RWPE2 (cell line): ENCODE data around the gene PROX2.

Source experiments
- ATAC-seq: fragments of 200-7000 bp; cut with Tn5 transposase; 3 replicates; pipeline ENCODE4 v1.9.1; 2021; ENCODE audit warnings: low read depth
- DNase-seq: peaks from one replicate; pipeline ENCODE4 v3.0.0-alpha.2; 2020; ENCODE audit warnings: low spot score
- H3K27ac ChIP-seq: fragments of 450-650 bp; 2 replicates; pipeline ENCODE4 v1.5.1; 2017; ENCODE audit warnings: mild to moderate bottlenecking; ENCODE audit not compliant: poor library complexity, severe bottlenecking
- H3K27me3 ChIP-seq: fragments of 250-450 bp; sonication (Bioruptor Pico); 2 replicates; pipeline ENCODE4 v1.5.1; 2021; ENCODE audit warnings: mild to moderate bottlenecking, moderate library complexity; ENCODE audit not compliant: insufficient read depth, poor library complexity, severe bottlenecking
- H3K36me3 ChIP-seq: fragments of 250-450 bp; sonication (Bioruptor Pico); 2 replicates; pipeline ENCODE4 v1.5.1; 2020; ENCODE audit warnings: low read depth, mild to moderate bottlenecking, moderate library complexity
- H3K4me1 ChIP-seq: fragments of 250-450 bp; sonication (Bioruptor Pico); 2 replicates; pipeline ENCODE4 v1.5.1; 2021; ENCODE audit warnings: mild to moderate bottlenecking, moderate library complexity; ENCODE audit not compliant: insufficient read depth, poor library complexity, severe bottlenecking
- H3K4me3 ChIP-seq: fragments of 250-450 bp; sonication (Bioruptor Pico); 2 replicates; pipeline ENCODE4 v1.5.1; 2021; ENCODE audit warnings: mild to moderate bottlenecking, moderate library complexity; ENCODE audit not compliant: severe bottlenecking
- H3K9me3 ChIP-seq: fragments of 250-450 bp; sonication (Bioruptor Pico); 2 replicates; pipeline ENCODE4 v1.5.1; 2021; ENCODE audit warnings: mild to moderate bottlenecking, moderate library complexity; ENCODE audit not compliant: severe bottlenecking
- CTCF ChIP-seq: fragments of 450-650 bp; IDR thresholded peaks from one replicate; pipeline ENCODE4 v1.5.1; 2017; ENCODE audit warnings: mild to moderate bottlenecking, moderate library complexity; ENCODE audit not compliant: poor library complexity, severe bottlenecking

PROX2 gene

GRCh38 chr14:74912801-74913200 lies 36.9 kb upstream of the PROX2 start:
- Histone ChIP-seq H3K27ac (no peak overlapping the region), H3K4me3 (no peak overlapping the region), H3K4me1 (no peaks in the 10 kb centered on the region), H3K36me3 (no peaks in the 10 kb centered on the region), H3K9me3 (no peaks in the 10 kb centered on the region), H3K27me3 (no peaks in the 10 kb centered on the region)
- DNase-seq (no peak), ATAC-seq (no peak)
- TF ChIP-seq CTCF = no peak

- no peaks in the 10 kb centered on the region for H3K4me1 ChIP-seq
- no peak overlapping the region for H3K27ac ChIP-seq
- no peaks in the 10 kb centered on the region for H3K9me3 ChIP-seq
- no peak for TF ChIP-seq CTCF
- no peak for ATAC-seq
- H3K4me3 ChIP-seq = no peak overlapping the region
- no peak for DNase-seq
- no peaks in the 10 kb centered on the region for H3K36me3 ChIP-seq
- no peaks in the 10 kb centered on the region for H3K27me3 ChIP-seq
Measured at GRCh38 chr14:74912111-74912510, 36.2 kb upstream of the PROX2 start.

GRCh38 chr14:74911704-74912103 lies 35.8 kb upstream of the PROX2 start:
- Histone ChIP-seq H3K36me3 (no peaks in the 10 kb centered on the region), H3K27me3 (no peaks in the 10 kb centered on the region), H3K27ac (no peak overlapping the region), H3K4me3 (no peak overlapping the region), H3K4me1 (no peaks in the 10 kb centered on the region), H3K9me3 (no peaks in the 10 kb centered on the region)
- no peak for TF ChIP-seq CTCF
- ATAC-seq = no peak
- no peak for DNase-seq

- no peak overlapping the region for H3K27ac ChIP-seq
- ATAC-seq (no peak), DNase-seq (no peak)
- no peaks in the 10 kb centered on the region for H3K27me3 ChIP-seq
- H3K9me3 ChIP-seq = no peaks in the 10 kb centered on the region
- H3K4me3 ChIP-seq = no peak overlapping the region
- TF ChIP-seq CTCF = no peak
- no peaks in the 10 kb centered on the region for H3K4me1 ChIP-seq
- no peaks in the 10 kb centered on the region for H3K36me3 ChIP-seq
Measured at GRCh38 chr14:74911221-74911620, 35.3 kb upstream of the PROX2 start.

DNA sequence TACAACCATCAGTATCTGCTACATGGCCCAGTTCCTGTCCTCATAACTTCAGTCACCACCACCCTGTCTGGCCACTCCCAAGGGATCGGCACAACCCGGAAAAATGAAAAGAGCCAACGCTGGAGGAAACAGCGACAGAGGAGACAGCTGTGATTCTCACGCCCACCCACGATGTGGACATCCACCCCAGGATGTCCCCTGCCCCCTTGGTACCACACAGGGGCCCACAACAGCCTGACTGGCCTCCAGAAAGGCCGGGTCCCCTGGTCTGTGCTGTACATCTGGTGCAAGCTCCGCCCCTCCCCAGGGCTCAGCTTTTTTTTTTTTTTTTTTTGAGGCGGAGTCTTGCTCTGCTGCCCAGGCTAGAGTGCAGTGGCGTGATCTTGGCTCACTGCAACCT lies 34.6 kb upstream of the PROX2 start:
- no peak for TF ChIP-seq CTCF
- ATAC-seq (no peak), DNase-seq (no peak)
- H3K9me3 ChIP-seq = no peaks in the 10 kb centered on the region
- H3K27ac ChIP-seq = no peak overlapping the region
- no peaks in the 10 kb centered on the region for H3K27me3 ChIP-seq
- no peak overlapping the region for H3K4me3 ChIP-seq
- peaks cover 5% of the 10 kb centered on the region; the same call in 1 of the 2 replicates for H3K36me3 ChIP-seq
- no peaks in the 10 kb centered on the region for H3K4me1 ChIP-seq
